ENCODE data around the gene ZNF423.

ZNF423 gene

GRCh38 chr16:49664221-49665215 is 191.4 kb downstream of the ZNF423 start:
- DNase-seq (ENCODE audit: low spot score in 2 of 2) (no peak), ATAC-seq (ENCODE audit: low read depth) (no peak)
- Mint-ChIP-seq H3K27ac (no peak overlapping the region), H3K36me3 (no peaks in the 10 kb centered on the region), H3K4me3 (no peak overlapping the region), H3K27me3 (no peaks in the 10 kb centered on the region), H3K4me1 (no peaks in the 10 kb centered on the region), H3K9me3 (no peaks in the 10 kb centered on the region)

GRCh38 chr16:49663081-49664065 is 192.5 kb downstream of the ZNF423 start:
- Mint-ChIP-seq H3K4me1 (no peaks in the 10 kb centered on the region), H3K4me3 (no peak overlapping the region), H3K9me3 (no peaks in the 10 kb centered on the region), H3K27ac (no peak overlapping the region), H3K36me3 (no peaks in the 10 kb centered on the region), H3K27me3 (peaks cover 3% of the 10 kb centered on the region)
- no peak for ATAC-seq (ENCODE audit: low read depth)
- DNase-seq (ENCODE audit: low spot score in 2 of 2) = no peak

- H3K9me3 Mint-ChIP-seq = no peaks in the 10 kb centered on the region
Observed at GRCh38 chr16:49662569-49662968, 193.3 kb downstream of the ZNF423 start.

GRCh38 chr16:49661465-49662187 is 194.3 kb downstream of the ZNF423 start:
- Mint-ChIP-seq H3K36me3 (no peaks in the 10 kb centered on the region), H3K4me3 (no peak overlapping the region), H3K27me3 (peaks cover 3% of the 10 kb centered on the region), H3K27ac (no peak overlapping the region), H3K4me1 (no peaks in the 10 kb centered on the region), H3K9me3 (no peaks in the 10 kb centered on the region)
- DNase-seq (ENCODE audit: low spot score in 2 of 2) = no peak
- ATAC-seq (ENCODE audit: low read depth) = no peak

More at GRCh38 chr16:49662569-49662968, 193.3 kb downstream of the ZNF423 start:
- Mint-ChIP-seq H3K36me3 (no peaks in the 10 kb centered on the region), H3K27ac (no peak overlapping the region), H3K4me1 (no peaks in the 10 kb centered on the region), H3K4me3 (no peak overlapping the region), H3K27me3 (peaks cover 3% of the 10 kb centered on the region)
- DNase-seq (ENCODE audit: low spot score in 2 of 2) (no peak), ATAC-seq (ENCODE audit: low read depth) (no peak)

- ATAC-seq (ENCODE audit: low read depth) (no peak), DNase-seq (ENCODE audit: low spot score in 2 of 2) (no peak)
- no peak overlapping the region for H3K4me3 Mint-ChIP-seq
- H3K36me3 Mint-ChIP-seq = no peaks in the 10 kb centered on the region
- peaks cover 3% of the 10 kb centered on the region for H3K27me3 Mint-ChIP-seq
- H3K9me3 Mint-ChIP-seq = no peaks in the 10 kb centered on the region
- no peaks in the 10 kb centered on the region for H3K4me1 Mint-ChIP-seq
- H3K27ac Mint-ChIP-seq = no peak overlapping the region
Observed at GRCh38 chr16:49660626-49661025, 195.3 kb downstream of the ZNF423 start.

GRCh38 chr16:49659356-49659755 is 196.6 kb downstream of the ZNF423 start:
- DNase-seq (ENCODE audit: low spot score in 2 of 2) (no peak), ATAC-seq (ENCODE audit: low read depth) (no peak)
- Mint-ChIP-seq H3K4me3 (no peak overlapping the region), H3K4me1 (no peaks in the 10 kb centered on the region), H3K27me3 (peaks cover 3% of the 10 kb centered on the region), H3K9me3 (no peaks in the 10 kb centered on the region), H3K36me3 (no peaks in the 10 kb centered on the region), H3K27ac (no peak overlapping the region)

- Mint-ChIP-seq H3K36me3 (no peaks in the 10 kb centered on the region), H3K9me3 (no peaks in the 10 kb centered on the region), H3K27ac (no peak overlapping the region), H3K27me3 (peaks cover 3% of the 10 kb centered on the region), H3K4me1 (no peaks in the 10 kb centered on the region), H3K4me3 (no peak overlapping the region)
- DNase-seq (ENCODE audit: low spot score in 2 of 2) = no peak
- no peak for ATAC-seq (ENCODE audit: low read depth)
Observed at GRCh38 chr16:49658531-49658930, 197.4 kb downstream of the ZNF423 start.

- H3K27ac Mint-ChIP-seq = no peak overlapping the region
- ATAC-seq (ENCODE audit: low read depth) (no peak), DNase-seq (ENCODE audit: low spot score in 2 of 2) (no peak)
- peaks cover 3% of the 10 kb centered on the region for H3K27me3 Mint-ChIP-seq
- H3K4me1 Mint-ChIP-seq = no peaks in the 10 kb centered on the region
- H3K36me3 Mint-ChIP-seq = no peaks in the 10 kb centered on the region
- H3K9me3 Mint-ChIP-seq = no peaks in the 10 kb centered on the region
- no peak overlapping the region for H3K4me3 Mint-ChIP-seq
Observed at GRCh38 chr16:49657736-49658465, 198.0 kb downstream of the ZNF423 start.

GRCh38 chr16:49654425-49654824 is 201.5 kb downstream of the ZNF423 start:
- no peaks in the 10 kb centered on the region for H3K36me3 Mint-ChIP-seq
- peaks cover 1% of the 10 kb centered on the region for H3K9me3 Mint-ChIP-seq
- no peak for DNase-seq (ENCODE audit: low spot score in 2 of 2)
- ATAC-seq (ENCODE audit: low read depth) = no peak
- H3K27me3 Mint-ChIP-seq = peaks cover 3% of the 10 kb centered on the region
- H3K4me3 Mint-ChIP-seq = no peak overlapping the region
- H3K27ac Mint-ChIP-seq = no peak overlapping the region
- H3K4me1 Mint-ChIP-seq = no peaks in the 10 kb centered on the region

GRCh38 chr16:49653577-49653976 is 202.3 kb downstream of the ZNF423 start:
- Mint-ChIP-seq H3K36me3 (no peaks in the 10 kb centered on the region), H3K27me3 (no peaks in the 10 kb centered on the region), H3K4me1 (no peaks in the 10 kb centered on the region), H3K27ac (no peak overlapping the region), H3K9me3 (peaks cover 5% of the 10 kb centered on the region), H3K4me3 (no peak overlapping the region)
- DNase-seq (ENCODE audit: low spot score in 2 of 2) = no peak
- no peak for ATAC-seq (ENCODE audit: low read depth)

- Mint-ChIP-seq H3K4me3 (no peak overlapping the region), H3K27me3 (no peaks in the 10 kb centered on the region), H3K4me1 (no peaks in the 10 kb centered on the region), H3K9me3 (peaks cover 6% of the 10 kb centered on the region), H3K27ac (no peak overlapping the region), H3K36me3 (no peaks in the 10 kb centered on the region)
- DNase-seq (ENCODE audit: low spot score in 2 of 2) (no peak), ATAC-seq (ENCODE audit: low read depth) (no peak)
Observed at GRCh38 chr16:49653173-49653570, 202.7 kb downstream of the ZNF423 start.

GRCh38 chr16:49652456-49653172 is 203.3 kb downstream of the ZNF423 start:
- Mint-ChIP-seq H3K27ac (no peak overlapping the region), H3K4me1 (no peaks in the 10 kb centered on the region), H3K9me3 (peaks cover 11% of the 10 kb centered on the region), H3K27me3 (no peaks in the 10 kb centered on the region), H3K36me3 (no peaks in the 10 kb centered on the region), H3K4me3 (no peak overlapping the region)
- no peak for DNase-seq (ENCODE audit: low spot score in 2 of 2)
- ATAC-seq (ENCODE audit: low read depth) = no peak

Measured in memory B cell (primary cell).